A549 (cell line): Measurements from ENCODE around the gene SMYD5. TPM values are rescaled to one million over a fixed set of nuclear protein-coding genes. Genes with fewer than 3 reads are reported as not detected.

Experiments
- ATAC-seq, 2 experiments: fragments of 200-7000 bp in 1 of 2; fragments of >200 bp in 1 of 2; cut with Nextera tagmentation in 1 of 2; cut with Tn5 transposase in 1 of 2; 3 replicates each; pipeline versions ENCODE4 v1.8.0 to v1.9.1; 2018 to 2020; ENCODE audit warnings: mild to moderate bottlenecking in 1 of 2, moderate library complexity in 1 of 2
- CTCF ChIA-PET: fragments of 300-600 bp; sonication (Branson Sonifier 250); formaldehyde crosslinking; extraction: SDS; loops from one replicate; lab custom pipeline; 2021; ENCODE audit warnings: antibody characterized with exemption, inconsistent platforms; lab: Yijun Ruan, JAX
- POLR2A ChIA-PET: fragments of 350-600 bp; formaldehyde crosslinking; extraction: SDS; loops from one replicate; lab custom pipeline; 2021; ENCODE audit warnings: antibody characterized with exemption, inconsistent platforms; lab: Yijun Ruan, JAX
- DNase-seq, 2 experiments: peaks; one replicate each; pipeline versions ENCODE4 v3.0.0 to v3.0.0-alpha.2; 2011 to 2016; ENCODE audit warnings: low read depth in 1 of 2, low spot score in 1 of 2
- FAIRE-seq: peaks from 2 replicates; lab custom pipeline; 2011; peaks lifted over from hg19 to GRCh38; lab: Jason Lieb, UNC
- H3K27ac ChIP-seq, 2 experiments: fragments of >200 bp; sonication (Bioruptor Twin); formaldehyde crosslinking; 3 replicates each; pipeline ENCODE4 v1.5.1; 2016 to 2017
- H3K4me1 ChIP-seq: fragments of >200 bp; sonication (Bioruptor Twin); formaldehyde crosslinking; 3 replicates; pipeline ENCODE4 v1.6.1; 2016
- H3K4me2 ChIP-seq: fragments of >200 bp; sonication (Bioruptor Twin); formaldehyde crosslinking; 3 replicates; pipeline ENCODE4 v1.6.1; 2016
- H3K4me3 ChIP-seq: fragments of >200 bp; sonication (Bioruptor Twin); formaldehyde crosslinking; 3 replicates; pipeline ENCODE4 v1.5.1; 2016
- H3K9me3 ChIP-seq: fragments of >200 bp; sonication (Bioruptor Twin); formaldehyde crosslinking; 3 replicates; pipeline ENCODE4 v1.6.1; 2016
- ATOH8 ChIP-seq: fragments of 250-450 bp; sonication (Bioruptor Pico); IDR thresholded peaks from 2 replicates; pipeline ENCODE4 v1.5.0; 2020; ENCODE audit warnings: low read depth, mild to moderate bottlenecking, moderate library complexity
- CBX8 ChIP-seq: fragments of 200-600 bp; sonication (generic); IDR thresholded peaks from 2 replicates; pipeline ENCODE4 v1.6.1; 2016
- E2F6 ChIP-seq: IDR thresholded peaks from 2 replicates; pipeline ENCODE4 v1.6.1; 2012; ENCODE audit warnings: low read depth, borderline replicate concordance
- EHMT2 ChIP-seq: fragments of 200-600 bp; sonication (generic); IDR thresholded peaks from 2 replicates; pipeline ENCODE4 v1.6.1; 2016; ENCODE audit warnings: antibody characterized with exemption, low read depth, mild to moderate bottlenecking, moderate library complexity
- ELK1 ChIP-seq: fragments of 150-350 bp; IDR thresholded peaks from 2 replicates; pipeline ENCODE4 v1.6.1; 2014; ENCODE audit warnings: low read depth, mild to moderate bottlenecking, low read length
- EP300 ChIP-seq, 2 experiments: fragments of >200 bp; sonication (Bioruptor Twin); formaldehyde crosslinking; IDR thresholded peaks; 2 replicates in 1 of 2; 3 replicates in 1 of 2; pipeline ENCODE4 v1.6.1; 2016 to 2017
- ESRRA ChIP-seq: fragments of 150-350 bp; IDR thresholded peaks from 2 replicates; pipeline ENCODE4 v1.6.1; 2014; ENCODE audit warnings: mild to moderate bottlenecking, low read length, borderline replicate concordance
- FOSB ChIP-seq: fragments of 250-450 bp; sonication (Bioruptor Pico); IDR thresholded peaks from 2 replicates; pipeline ENCODE4 v1.5.0; 2020; ENCODE audit warnings: mild to moderate bottlenecking, moderate library complexity
- FOSL2 ChIP-seq, 2 experiments: fragments of 450-650 bp in 1 of 2; fragments of >200 bp in 1 of 2; sonication (Bioruptor Twin) in 1 of 2; formaldehyde crosslinking; IDR thresholded peaks; 2 replicates each; pipeline versions ENCODE4 v1.5.0 to v1.6.1; 2016 to 2020; ENCODE audit warnings: mild to moderate bottlenecking in 1 of 2, moderate library complexity in 1 of 2
- FOXS1 ChIP-seq: fragments of 250-450 bp; sonication (Bioruptor Pico); IDR thresholded peaks from 2 replicates; pipeline ENCODE4 v1.5.0; 2020; ENCODE audit warnings: mild to moderate bottlenecking, moderate library complexity
- GATA3 ChIP-seq: IDR thresholded peaks from 2 replicates; pipeline ENCODE4 v1.6.1; 2012; ENCODE audit warnings: borderline replicate concordance
- HMGXB4 ChIP-seq: fragments of 250-450 bp; sonication (Bioruptor Pico); IDR thresholded peaks from 2 replicates; pipeline ENCODE4 v1.5.0; 2021; ENCODE audit warnings: mild to moderate bottlenecking, moderate library complexity, borderline replicate concordance
- HOXB5 ChIP-seq: fragments of 250-450 bp; sonication (Bioruptor Pico); IDR thresholded peaks from 2 replicates; pipeline ENCODE4 v1.5.0; 2020; ENCODE audit warnings: mild to moderate bottlenecking, moderate library complexity
- JUN ChIP-seq, 2 experiments: fragments of >200 bp; sonication (Bioruptor Twin); formaldehyde crosslinking; IDR thresholded peaks; 2 replicates in 1 of 2; 3 replicates in 1 of 2; pipeline ENCODE4 v1.6.1; 2016 to 2017
- KDM1A ChIP-seq: fragments of 200-600 bp; sonication (generic); IDR thresholded peaks from 2 replicates; pipeline ENCODE4 v1.6.1; 2016; ENCODE audit warnings: low read depth, mild to moderate bottlenecking
- MAFK ChIP-seq: fragments of 450-650 bp; IDR thresholded peaks from 2 replicates; pipeline ENCODE4 v1.6.1; 2014; ENCODE audit not compliant: partially characterized antibody
- MYC ChIP-seq: IDR thresholded peaks from 2 replicates; pipeline ENCODE4 v1.6.1; 2012; ENCODE audit warnings: mild to moderate bottlenecking, inconsistent platforms, low read length, improper control_type of control experiment, borderline replicate concordance
- NFE2L2 ChIP-seq: fragments of 150-350 bp; conservative IDR thresholded peaks from 2 replicates; pipeline ENCODE4 v1.6.1; 2014; ENCODE audit warnings: low read length
- NPAS2 ChIP-seq: fragments of 250-450 bp; sonication (Bioruptor Pico); IDR thresholded peaks from 2 replicates; pipeline ENCODE4 v1.8.0; 2022; ENCODE audit warnings: mild to moderate bottlenecking, moderate library complexity, borderline replicate concordance
- NR3C1 ChIP-seq: fragments of >200 bp; sonication (Bioruptor Twin); formaldehyde crosslinking; IDR thresholded peaks from 3 replicates; pipeline ENCODE4 v1.6.1; 2017
- PBX3 ChIP-seq: IDR thresholded peaks from 2 replicates; pipeline ENCODE4 v1.6.1; 2012
- POLR2A ChIP-seq: IDR thresholded peaks from 2 replicates; pipeline ENCODE4 v1.6.1; 2012; ENCODE audit warnings: mild to moderate bottlenecking, low read length
- RFX5 ChIP-seq: fragments of 450-650 bp; IDR thresholded peaks from 2 replicates; pipeline ENCODE4 v1.7.1; 2014; ENCODE audit warnings: antibody characterized with exemption, mild to moderate bottlenecking, moderate library complexity
- RNF2 ChIP-seq: fragments of 200-600 bp; sonication (generic); IDR thresholded peaks from 2 replicates; pipeline ENCODE4 v1.6.1; 2016; ENCODE audit warnings: low read depth, mild to moderate bottlenecking, antibody characterized with exemption, moderate library complexity, borderline replicate concordance
- SREBF2 ChIP-seq: fragments of 450-650 bp; IDR thresholded peaks from 2 replicates; pipeline ENCODE4 v1.6.1; 2014; ENCODE audit warnings: mild to moderate bottlenecking, moderate library complexity
- USF2 ChIP-seq: fragments of 450-650 bp; IDR thresholded peaks from 2 replicates; pipeline ENCODE4 v1.6.1; 2014; ENCODE audit warnings: antibody characterized with exemption
- WGBS: methylation state at CpG from one replicate; pipeline ENCODE4 v1.1.6; 2017; ENCODE audit errors: missing lambda C conversion rate; 5-methylcytosine and 5-hydroxymethylcytosine counted together
- polyA plus RNA-seq, 4 experiments: library from polyadenylated mRNA; depleted of rRNA in 3 of 4; stranded (reverse); fragments of >200 nt; fragmentation: RNase III in 1 of 4; extraction: RNeasy Plus Mini Kit Qiagen cat#74134 plus additional on column Dnase treatment in 1 of 4; gene quantifications; 2 replicates in 3 of 4; 3 replicates in 1 of 4; pipeline ENCODE4 v1.2.3, GENCODE V29; 2011 to 2017

Gene SMYD5
- polyA plus RNA-seq, 2 of the 4 experiments (the other 2 are of a cell fraction): 40.3 to 46.7 TPM

GRCh38 chr2:73217160-73217559 lies 3.1 kb downstream of the SMYD5 start:
- H3K4me3 ChIP-seq: no peak overlapping the region
- no peak overlapping the region for H3K4me2 ChIP-seq
- ATAC-seq (no peak), FAIRE-seq (no peak), DNase-seq (no peak)
- H3K4me1 ChIP-seq: peaks cover 15% of the 10 kb centered on the region
- TF ChIP-seq KDM1A: no peak
- no peak for TF ChIP-seq MYC
- TF ChIP-seq NFE2L2: no peak
- TF ChIP-seq PBX3: no peak
- no peak for TF ChIP-seq JUN (IDR thresholded peaks at IDR 0.05)
- TF ChIP-seq CBX8: no peak
- TF ChIP-seq RNF2: no peak
- no peak for TF ChIP-seq SREBF2
- TF ChIP-seq HOXB5: no peak
- no peak for TF ChIP-seq FOSL2 (IDR thresholded peaks at IDR 0.05)
- no peak for TF ChIP-seq FOSL2 (CRISPR knock-in tag; IDR thresholded peaks at IDR 0.05)
- TF ChIP-seq ATOH8: no peak
- no peak for TF ChIP-seq NR3C1
- TF ChIP-seq NPAS2 (CRISPR knock-in tag): no peak
- TF ChIP-seq E2F6: no peak
- no peak for TF ChIP-seq GATA3
- no peak for TF ChIP-seq ELK1
- TF ChIP-seq RFX5: no peak
- no peak for TF ChIP-seq EHMT2
- TF ChIP-seq HMGXB4: no peak
- no peaks in the 10 kb centered on the region for H3K9me3 ChIP-seq
- ChIA-PET CTCF (interaction anchor here (1.0 to 5.1 kb wide), 9 partner anchors 7 to 324 kb away, joined by 3 to 36 read pairs (median 6); partner anchors contain the start of gene PRADC1), POLR2A (no interaction called here)
- WGBS: 92% methylated on average over 5 of the region's 5 CpGs
- no peak overlapping the region for H3K27ac ChIP-seq

GRCh38 chr2:73217826-73218225 lies 3.8 kb downstream of the SMYD5 start:
- H3K4me1 ChIP-seq: peaks cover 11% of the 10 kb centered on the region
- DNase-seq: no peak
- CTCF ChIA-PET: interaction anchor here (1.0 to 5.1 kb wide), 9 partner anchors 8 to 324 kb away, joined by 3 to 36 read pairs (median 6); partner anchors contain the start of gene PRADC1
- no peak overlapping the region for H3K4me3 ChIP-seq
- POLR2A ChIA-PET: no interaction called here
- no peak overlapping the region for H3K27ac ChIP-seq
- ATAC-seq: no peak
- no peak for FAIRE-seq
- H3K9me3 ChIP-seq: no peaks in the 10 kb centered on the region
- H3K4me2 ChIP-seq: no peak overlapping the region
- TF ChIP-seq USF2 (no peak), FOSB (CRISPR knock-in tag) (no peak), POLR2A (no peak), ESRRA (no peak), HMGXB4 (no peak), MAFK (no peak), EP300 (IDR thresholded peaks at IDR 0.05) (no peak), NPAS2 (CRISPR knock-in tag) (no peak), FOXS1 (no peak)
- TF ChIP-seq, all 56 proteins: peak for 0
- WGBS: 89% methylated on average over 2 of the region's 2 CpGs
